ENCODE measurements around the gene MAMSTR. TPM values are rescaled to one million over a fixed set of nuclear protein-coding genes. Genes with fewer than 3 reads are reported as not detected.

MAMSTR gene
- total and polyA plus RNA-seq, 12 donors = 8.9 to 57.9 (median 26.4) TPM

- Histone ChIP-seq H3K27ac (no peak overlapping the region), H3K4me3 (no peak overlapping the region), H3K4me1 (replicated peaks in 1 of 2) (peaks cover 0 to 9% of the 10 kb centered on the region in 2 donors), H3K36me3 (replicated peaks in 1 of 2) (no peaks in the 10 kb centered on the region), H3K27me3 (no peaks in the 10 kb centered on the region), H3K9me3 (replicated peaks in 1 of 3) (no peaks in the 10 kb centered on the region)
- intact Hi-C loops (cut with DNase I) = loop anchor here (10.0 kb wide), 3 partner anchors 61 to 171 kb away; no protein-coding TSS in a partner anchor
- no peak for TF ChIP-seq CTCF (IDR thresholded peaks at IDR 0.05)
- no peak for TF ChIP-seq POLR2A (IDR thresholded peaks at IDR 0.05)
- WGBS, 4 donors = 81 to 83% (median 82%) methylated on average over 24 to 25 of the region's 25 CpGs
- DNase-seq = no peak
Observed at GRCh38 chr19:48673436-48674100, 46.0 kb downstream of the MAMSTR start.

- H3K4me3 ChIP-seq = no peak within 1 kb of the TSS
- H3K9me3 ChIP-seq (replicated peaks in 1 of 3) = no peaks in the 10 kb centered on the region
- no peaks in the 10 kb centered on the region for H3K36me3 ChIP-seq (replicated peaks in 1 of 2)
- no peak within 1 kb of the TSS for H3K27ac ChIP-seq
- DNase-seq = no peak
- TF ChIP-seq POLR2A (IDR thresholded peaks at IDR 0.05) (no peak), CTCF (IDR thresholded peaks at IDR 0.05) (no peak)
- H3K4me1 ChIP-seq (replicated peaks in 1 of 2) = peaks cover 0 to 9% of the 10 kb centered on the region in 2 donors
- no peaks in the 10 kb centered on the region for H3K27me3 ChIP-seq
- intact Hi-C loops (cut with DNase I) = loop anchor here (10.0 kb wide), 3 partner anchors 62 to 172 kb away; no protein-coding TSS in a partner anchor
- WGBS, 4 donors = 78 to 97% (median 83%) methylated on average over 5 to 25 of the region's 25 CpGs
Observed at GRCh38 chr19:48672994-48673393, 46.5 kb downstream of the MAMSTR start, which contains the start of gene NTN5. Gene NTN5, minus strand, starts transcription at chr19:48673017. Its CDS starts 2,031 bp downstream, at chr19:48670986.

- intact Hi-C loops (cut with DNase I) = loop anchor here (10.0 kb wide), 3 partner anchors 63 to 173 kb away; no protein-coding TSS in a partner anchor
- no peak for DNase-seq
- no peaks in the 10 kb centered on the region for H3K9me3 ChIP-seq (replicated peaks in 1 of 3)
- no peak for TF ChIP-seq CTCF (IDR thresholded peaks at IDR 0.05)
- no peak for TF ChIP-seq POLR2A (IDR thresholded peaks at IDR 0.05)
- peaks cover 0 to 9% of the 10 kb centered on the region in 2 donors for H3K4me1 ChIP-seq (replicated peaks in 1 of 2)
- no peaks in the 10 kb centered on the region for H3K27me3 ChIP-seq
- no peak overlapping the region for H3K27ac ChIP-seq
- H3K36me3 ChIP-seq (replicated peaks in 1 of 2) = no peaks in the 10 kb centered on the region
- H3K4me3 ChIP-seq = no peak overlapping the region
- 78 to 84% (median 80%) methylated on average over 6 to 10 of the region's 10 CpGs for WGBS, 4 donors
Observed at GRCh38 chr19:48671446-48671995, 48.0 kb downstream of the MAMSTR start.

- intact Hi-C loops (cut with DNase I) = loop anchor here (10.0 kb wide), 3 partner anchors 64 to 174 kb away; no protein-coding TSS in a partner anchor
- no peak for DNase-seq
- H3K4me1 ChIP-seq (replicated peaks in 1 of 2) = peaks cover 0 to 9% of the 10 kb centered on the region in 2 donors
- no peak overlapping the region for H3K4me3 ChIP-seq
- TF ChIP-seq CTCF (IDR thresholded peaks at IDR 0.05) (no peak), POLR2A (IDR thresholded peaks at IDR 0.05) (no peak)
- no peaks in the 10 kb centered on the region for H3K9me3 ChIP-seq (replicated peaks in 1 of 3)
- H3K27ac ChIP-seq = no peak overlapping the region
- H3K27me3 ChIP-seq = no peaks in the 10 kb centered on the region
- H3K36me3 ChIP-seq (replicated peaks in 1 of 2) = no peaks in the 10 kb centered on the region
- 62 to 88% (median 80%) methylated on average over 12 to 21 of the region's 21 CpGs for WGBS, 4 donors
Observed at GRCh38 chr19:48670699-48671445, 48.7 kb downstream of the MAMSTR start.

Measured in adrenal gland (tissue), 12 donors.